OCI-LY7 (cell line): ENCODE data around the gene SUFU. TPM values are rescaled to one million over a fixed set of nuclear protein-coding genes. Genes with fewer than 3 reads are reported as not detected.

Source experiments
- BruUV-seq: library from RNA; stranded (reverse); fragments of 400-500 nt; replicated peaks from 2 replicates; lab custom pipeline; 2021; lab: Mats Ljungman, UMichigan
- CTCF ChIA-PET: fragments of 300-600 bp; sonication (Branson Sonifier 250); formaldehyde crosslinking; loops from one replicate; lab custom pipeline; 2022; ENCODE audit warnings: antibody characterized with exemption; ENCODE audit not compliant: unreplicated experiment; lab: Charles Lee
- POLR2A ChIA-PET: fragments of 300-600 bp; sonication (Branson Sonifier 250); formaldehyde crosslinking; loops from one replicate; lab custom pipeline; 2022; ENCODE audit warnings: antibody characterized with exemption; lab: Charles Lee
- DNase-seq: peaks from one replicate; pipeline ENCODE4 v3.0.0-alpha.2; 2015; ENCODE audit warnings: low spot score
- H2AFZ ChIP-seq: fragments of 200-600 bp; sonication (generic), shearing (Covaris generic); 2 replicates; pipeline ENCODE4 v1.6.1; 2014; ENCODE audit warnings: mild to moderate bottlenecking, antibody characterized with exemption, low read length, moderate library complexity
- H3K27ac ChIP-seq: fragments of 200-600 bp; sonication (generic); 2 replicates; pipeline ENCODE4 v1.5.1; 2014; ENCODE audit warnings: mixed run types, low read depth, mild to moderate bottlenecking, moderate library complexity, low read length, inconsistent platforms; ENCODE audit not compliant: poor library complexity, severe bottlenecking
- H3K36me3 ChIP-seq: fragments of 200-600 bp; sonication (generic); 2 replicates; pipeline ENCODE4 v1.6.1; 2014; ENCODE audit warnings: mild to moderate bottlenecking, antibody characterized with exemption, low read length, moderate library complexity, mixed read lengths; ENCODE audit not compliant: insufficient read depth
- H3K4me1 ChIP-seq: fragments of 200-600 bp; sonication (generic); 2 replicates; pipeline ENCODE4 v1.5.1; 2014; ENCODE audit warnings: mild to moderate bottlenecking, low read length; ENCODE audit not compliant: insufficient read depth, poor library complexity, severe bottlenecking
- H3K4me2 ChIP-seq: fragments of 200-600 bp; sonication (generic); 2 replicates; pipeline ENCODE4 v1.6.1; 2014; ENCODE audit warnings: mild to moderate bottlenecking, low read length
- H3K4me3 ChIP-seq: fragments of 200-600 bp; sonication (generic); 2 replicates; pipeline ENCODE4 v1.5.1; 2014; ENCODE audit warnings: mild to moderate bottlenecking, low read depth, low read length; ENCODE audit not compliant: poor library complexity, severe bottlenecking
- H3K79me2 ChIP-seq: fragments of 200-600 bp; sonication (generic); 2 replicates; pipeline ENCODE4 v1.6.1; 2016; ENCODE audit warnings: low read depth, mild to moderate bottlenecking, low read length, moderate library complexity, mixed read lengths; ENCODE audit not compliant: insufficient read depth
- H3K9me2 ChIP-seq: fragments of 200-600 bp; sonication (generic); 2 replicates; pipeline ENCODE4 v1.6.1; 2016; ENCODE audit warnings: mild to moderate bottlenecking, low read length, mixed read lengths; ENCODE audit not compliant: insufficient read depth
- H3K9me3 ChIP-seq: fragments of 200-600 bp; sonication (generic); 2 replicates; pipeline ENCODE4 v1.6.1; 2014; ENCODE audit warnings: mild to moderate bottlenecking, mixed run types, low read length, mixed read lengths
- H4K20me1 ChIP-seq: fragments of 200-600 bp; sonication (generic); 2 replicates; pipeline ENCODE4 v1.6.1; 2014; ENCODE audit warnings: mild to moderate bottlenecking, antibody characterized with exemption, low read length, moderate library complexity, mixed read lengths; ENCODE audit not compliant: insufficient read depth
- EZH2phosphoT487 ChIP-seq: fragments of 200-600 bp; sonication (generic); IDR thresholded peaks from 2 replicates; pipeline ENCODE4 v1.6.1; 2018; ENCODE audit warnings: low read depth, borderline replicate concordance, mild to moderate bottlenecking, mixed run types, antibody characterized with exemption, low read length, moderate library complexity, mixed read lengths
- intact Hi-C: fragments of 100-400 bp; cut with micrococcal nuclease; formaldehyde crosslinking; loops from one replicate; pipeline ENCODE4 v1.10.0; 2022; ENCODE audit not compliant: unreplicated experiment
- total RNA-seq, 2 experiments: library from RNA; depleted of rRNA in 1 of 2; stranded (reverse); fragments of >200 nt in 1 of 2; shearing (Covaris generic) in 1 of 2; gene quantifications; 2 replicates each; pipeline ENCODE4 v1.2.3, GENCODE V29; 2014 to 2022
- TF ChIP-seq, protein P1 (sequence below): fragments of 200-600 bp; sonication (generic); conservative IDR thresholded peaks from 2 replicates; pipeline ENCODE4 v1.5.1; 2014; ENCODE audit warnings: mild to moderate bottlenecking, antibody characterized with exemption, low read length, moderate library complexity, mixed read lengths

The SUFU gene
- total RNA-seq, 2 experiments from 2014 or later = 4.9 to 10.0 TPM

DNA sequence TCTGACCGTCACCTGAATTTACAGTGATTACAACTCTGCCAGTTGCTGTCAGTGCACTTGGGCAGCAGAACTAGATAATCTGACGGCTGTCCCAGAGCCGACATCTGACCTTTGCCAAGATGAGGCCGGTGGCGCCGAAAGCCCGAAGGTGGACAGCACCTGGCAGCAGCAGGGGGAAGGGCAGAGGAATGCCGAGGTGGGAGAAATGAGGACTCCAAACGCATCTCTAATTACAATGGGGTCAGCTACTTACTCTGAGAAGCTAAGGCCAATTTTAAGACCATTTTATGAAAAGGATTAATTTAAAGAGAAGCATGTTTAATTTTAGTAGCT is 174.3 kb downstream of the SUFU start:
- ChIA-PET CTCF (interaction anchor here (0.6 kb wide), 1 partner anchor 53 kb away, joined by 8 read pairs; no protein-coding TSS in a partner anchor), POLR2A (interaction anchor here (0.5 to 1.4 kb wide), 4 partner anchors 14 to 40 kb away, joined by 3 to 6 read pairs (median 4); no protein-coding TSS in a partner anchor)
- Histone ChIP-seq H3K4me2 (no peak overlapping the region), H2AFZ (no peak overlapping the region), H3K4me3 (no peak overlapping the region), H3K36me3 (peaks cover 22% of the 10 kb centered on the region; the same call in 1 of the 2 replicates), H3K4me1 (peaks cover 22% of the 10 kb centered on the region), H4K20me1 (no peaks in the 10 kb centered on the region), H3K27ac (no peak overlapping the region), H3K9me2 (no peaks in the 10 kb centered on the region), H3K79me2 (no peaks in the 10 kb centered on the region), H3K9me3 (no peaks in the 10 kb centered on the region)
- no TSS peak for BruUV-seq
- TF ChIP-seq EZH2phosphoT487 = no peak
- TF ChIP-seq, protein P1, sequence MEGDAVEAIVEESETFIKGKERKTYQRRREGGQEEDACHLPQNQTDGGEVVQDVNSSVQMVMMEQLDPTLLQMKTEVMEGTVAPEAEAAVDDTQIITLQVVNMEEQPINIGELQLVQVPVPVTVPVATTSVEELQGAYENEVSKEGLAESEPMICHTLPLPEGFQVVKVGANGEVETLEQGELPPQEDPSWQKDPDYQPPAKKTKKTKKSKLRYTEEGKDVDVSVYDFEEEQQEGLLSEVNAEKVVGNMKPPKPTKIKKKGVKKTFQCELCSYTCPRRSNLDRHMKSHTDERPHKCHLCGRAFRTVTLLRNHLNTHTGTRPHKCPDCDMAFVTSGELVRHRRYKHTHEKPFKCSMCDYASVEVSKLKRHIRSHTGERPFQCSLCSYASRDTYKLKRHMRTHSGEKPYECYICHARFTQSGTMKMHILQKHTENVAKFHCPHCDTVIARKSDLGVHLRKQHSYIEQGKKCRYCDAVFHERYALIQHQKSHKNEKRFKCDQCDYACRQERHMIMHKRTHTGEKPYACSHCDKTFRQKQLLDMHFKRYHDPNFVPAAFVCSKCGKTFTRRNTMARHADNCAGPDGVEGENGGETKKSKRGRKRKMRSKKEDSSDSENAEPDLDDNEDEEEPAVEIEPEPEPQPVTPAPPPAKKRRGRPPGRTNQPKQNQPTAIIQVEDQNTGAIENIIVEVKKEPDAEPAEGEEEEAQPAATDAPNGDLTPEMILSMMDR = no peak
- no peak for DNase-seq
- intact Hi-C loops = loop anchor here (2.0 kb wide), 1 partner anchor 37 kb away; the partner anchor contains the start of genes ARL3 and SFXN2

DNA sequence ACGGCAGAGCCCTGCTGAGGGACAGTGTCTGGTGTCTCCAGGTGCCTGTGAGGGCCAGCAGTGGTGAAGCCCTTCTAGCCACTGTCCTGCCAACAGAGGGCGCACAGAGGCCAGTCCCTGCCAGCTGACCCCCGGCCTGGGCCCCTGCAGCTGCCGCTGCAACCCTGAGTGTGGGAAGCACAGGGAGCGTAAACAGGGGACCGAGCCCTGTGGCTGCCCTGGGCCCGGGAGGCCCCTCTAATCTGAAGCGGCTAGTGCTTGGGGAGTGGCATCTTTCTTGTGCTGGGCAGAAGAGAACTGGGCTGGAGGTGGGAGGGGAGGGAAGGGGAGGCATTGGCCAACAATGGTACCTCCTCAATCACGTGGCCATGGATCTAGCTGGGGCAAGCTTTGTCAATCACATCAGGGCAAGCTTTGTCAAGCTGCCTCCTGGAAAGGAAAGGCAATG is 175.1 kb downstream of the SUFU start:
- no peaks in the 10 kb centered on the region for H3K9me2 ChIP-seq
- H3K4me3 ChIP-seq = no peak overlapping the region
- CTCF ChIA-PET = no interaction called here
- peak; percentile 64 for DNase-seq
- peaks cover 25% of the 10 kb centered on the region; the same call in 1 of the 2 replicates for H3K36me3 ChIP-seq
- peaks cover 22% of the 10 kb centered on the region for H3K4me1 ChIP-seq
- H3K9me3 ChIP-seq = no peaks in the 10 kb centered on the region
- H2AFZ ChIP-seq = no peak overlapping the region
- no peak overlapping the region for H3K4me2 ChIP-seq
- TF ChIP-seq EZH2phosphoT487 = no peak
- TF ChIP-seq, protein P1 = peak; percentile 75
- intact Hi-C loops = loop anchor here (2.0 kb wide), 1 partner anchor 36 kb away; the partner anchor contains the start of genes ARL3 and SFXN2
- H3K27ac ChIP-seq = no peak overlapping the region
- no peaks in the 10 kb centered on the region for H4K20me1 ChIP-seq
- H3K79me2 ChIP-seq = no peaks in the 10 kb centered on the region
- POLR2A ChIA-PET = interaction anchor here (0.5 to 1.4 kb wide), 4 partner anchors 13 to 40 kb away, joined by 3 to 6 read pairs (median 4); no protein-coding TSS in a partner anchor
- BruUV-seq = no TSS peak

DNA sequence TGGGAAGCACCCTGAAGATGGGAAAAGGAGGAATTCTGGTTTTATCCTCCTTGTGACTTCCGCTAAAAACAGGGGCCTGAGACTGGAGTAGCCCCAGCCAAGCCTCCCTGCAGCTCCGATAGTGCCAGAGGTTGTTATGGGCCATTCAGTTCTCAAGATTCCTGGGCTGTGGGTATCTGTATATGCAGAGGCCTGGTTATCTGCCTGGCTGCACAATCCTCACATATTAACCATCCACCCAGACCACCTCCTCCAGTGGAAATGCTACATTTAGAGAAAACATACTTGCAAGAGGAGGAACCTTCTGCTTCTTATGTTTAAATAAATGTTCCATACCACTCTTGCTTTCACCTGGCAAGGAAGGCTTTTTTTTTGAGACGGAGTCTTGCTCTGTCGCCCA is 175.8 kb downstream of the SUFU start:
- Histone ChIP-seq H2AFZ (no peak overlapping the region), H3K9me2 (no peaks in the 10 kb centered on the region), H3K4me3 (no peak overlapping the region), H3K4me2 (no peak overlapping the region), H3K9me3 (no peaks in the 10 kb centered on the region), H3K79me2 (no peaks in the 10 kb centered on the region), H3K4me1 (peaks cover 22% of the 10 kb centered on the region), H4K20me1 (no peaks in the 10 kb centered on the region), H3K27ac (no peak overlapping the region), H3K36me3 (peaks cover 31% of the 10 kb centered on the region)
- POLR2A ChIA-PET = interaction anchor here (0.7 to 1.4 kb wide), 3 partner anchors 13 to 22 kb away, joined by 4 to 6 read pairs (median 4); no protein-coding TSS in a partner anchor
- TF ChIP-seq EZH2phosphoT487 = no peak
- TF ChIP-seq, protein P1 = no peak
- no peak for DNase-seq
- no TSS peak for BruUV-seq
- CTCF ChIA-PET = no interaction called here
- intact Hi-C loops = loop anchor here (2.0 kb wide), 1 partner anchor 35 kb away; the partner anchor contains the start of genes ARL3 and SFXN2
